ENCODE results near the gene STN1. TPM values are rescaled to one million over a fixed set of nuclear protein-coding genes. Genes with fewer than 3 reads are reported as not detected.

STN1 gene
- total RNA-seq, 2 donors from 2014 or later = 16.6 to 18.3 TPM

- no peak for DNase-seq
- no peak overlapping the region for H3K4me3 ChIP-seq
- H3K36me3 ChIP-seq = no peaks in the 10 kb centered on the region
- intact Hi-C loops (cut with DNase I) = no loop called here
- H3K27me3 ChIP-seq = no peaks in the 10 kb centered on the region
- H3K9ac ChIP-seq (ENCODE audit: low read depth in 2 of 2, low read length in 2 of 2) = no peak overlapping the region
- H3K4me1 ChIP-seq = no peaks in the 10 kb centered on the region
- no peaks in the 10 kb centered on the region for H3K9me3 ChIP-seq
- TF ChIP-seq, protein P1, sequence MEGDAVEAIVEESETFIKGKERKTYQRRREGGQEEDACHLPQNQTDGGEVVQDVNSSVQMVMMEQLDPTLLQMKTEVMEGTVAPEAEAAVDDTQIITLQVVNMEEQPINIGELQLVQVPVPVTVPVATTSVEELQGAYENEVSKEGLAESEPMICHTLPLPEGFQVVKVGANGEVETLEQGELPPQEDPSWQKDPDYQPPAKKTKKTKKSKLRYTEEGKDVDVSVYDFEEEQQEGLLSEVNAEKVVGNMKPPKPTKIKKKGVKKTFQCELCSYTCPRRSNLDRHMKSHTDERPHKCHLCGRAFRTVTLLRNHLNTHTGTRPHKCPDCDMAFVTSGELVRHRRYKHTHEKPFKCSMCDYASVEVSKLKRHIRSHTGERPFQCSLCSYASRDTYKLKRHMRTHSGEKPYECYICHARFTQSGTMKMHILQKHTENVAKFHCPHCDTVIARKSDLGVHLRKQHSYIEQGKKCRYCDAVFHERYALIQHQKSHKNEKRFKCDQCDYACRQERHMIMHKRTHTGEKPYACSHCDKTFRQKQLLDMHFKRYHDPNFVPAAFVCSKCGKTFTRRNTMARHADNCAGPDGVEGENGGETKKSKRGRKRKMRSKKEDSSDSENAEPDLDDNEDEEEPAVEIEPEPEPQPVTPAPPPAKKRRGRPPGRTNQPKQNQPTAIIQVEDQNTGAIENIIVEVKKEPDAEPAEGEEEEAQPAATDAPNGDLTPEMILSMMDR (IDR thresholded peaks at IDR 0.05) = no peak
- no peak overlapping the region for H3K27ac ChIP-seq
These were observed 30.0 kb upstream of the STN1 start for GRCh38 chr10:103947799-103948516.

- intact Hi-C loops (cut with DNase I) = no loop called here
- no peak for DNase-seq
- Histone ChIP-seq H3K27me3 (no peaks in the 10 kb centered on the region), H3K4me3 (no peak overlapping the region), H3K27ac (no peak overlapping the region), H3K9ac (ENCODE audit: low read depth in 2 of 2, low read length in 2 of 2) (no peak overlapping the region), H3K9me3 (no peaks in the 10 kb centered on the region), H3K4me1 (no peaks in the 10 kb centered on the region), H3K36me3 (no peaks in the 10 kb centered on the region)
- TF ChIP-seq, protein P1 (IDR thresholded peaks at IDR 0.05) = no peak
These were observed 24.9 kb upstream of the STN1 start for GRCh38 chr10:103942866-103943265.

DNA sequence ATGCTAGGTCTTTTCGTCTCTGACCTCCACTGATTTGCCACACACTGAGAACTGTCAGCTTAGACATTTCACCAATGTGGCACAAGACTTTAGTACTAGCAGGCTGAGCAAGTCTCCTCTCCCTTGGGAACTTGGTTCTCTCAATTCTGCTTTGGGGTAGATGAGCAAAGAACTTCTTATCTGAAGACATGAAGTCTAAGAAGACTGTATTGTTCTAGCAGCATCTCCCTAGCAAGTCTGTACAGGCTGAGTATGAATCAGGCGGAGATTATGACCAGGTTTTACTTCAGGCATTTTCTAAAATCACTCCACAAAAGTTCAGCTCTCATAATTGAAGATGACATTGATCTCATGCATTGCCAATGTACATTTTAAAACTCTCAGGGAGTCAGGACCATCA is 23.8 kb upstream of the STN1 start:
- no peaks in the 10 kb centered on the region for H3K36me3 ChIP-seq
- H3K27me3 ChIP-seq = no peaks in the 10 kb centered on the region
- H3K9ac ChIP-seq (ENCODE audit: low read depth in 2 of 2, low read length in 2 of 2) = no peak overlapping the region
- intact Hi-C loops (cut with DNase I) = no loop called here
- TF ChIP-seq, protein P1 (IDR thresholded peaks at IDR 0.05) = no peak
- DNase-seq = no peak
- no peak overlapping the region for H3K4me3 ChIP-seq
- no peak overlapping the region for H3K27ac ChIP-seq
- no peaks in the 10 kb centered on the region for H3K9me3 ChIP-seq
- no peaks in the 10 kb centered on the region for H3K4me1 ChIP-seq

DNA sequence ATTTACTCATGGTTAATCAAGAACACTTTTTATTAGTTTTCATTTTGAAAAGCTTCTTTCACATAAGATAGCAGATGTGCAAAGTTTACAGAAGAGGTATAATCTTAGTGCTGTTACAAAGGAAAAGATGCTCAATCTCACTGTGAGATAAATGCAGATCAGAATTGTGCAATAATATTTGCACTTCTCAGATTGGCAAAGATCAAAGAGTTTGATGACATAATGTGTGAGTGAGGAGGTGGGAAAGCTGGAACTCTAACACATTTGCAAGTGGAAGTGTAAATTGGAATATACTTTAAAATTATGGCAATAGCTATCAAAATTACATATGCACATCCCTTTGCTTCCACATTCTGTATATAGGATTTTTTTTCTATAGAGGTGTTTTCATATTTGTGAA is 21.5 kb upstream of the STN1 start:
- Histone ChIP-seq H3K9ac (ENCODE audit: low read depth in 2 of 2, low read length in 2 of 2) (no peak overlapping the region), H3K36me3 (no peaks in the 10 kb centered on the region), H3K4me3 (no peak overlapping the region), H3K4me1 (no peaks in the 10 kb centered on the region), H3K27me3 (no peaks in the 10 kb centered on the region), H3K9me3 (no peaks in the 10 kb centered on the region), H3K27ac (no peak overlapping the region)
- no peak for DNase-seq
- TF ChIP-seq, protein P1 (IDR thresholded peaks at IDR 0.05) = no peak
- intact Hi-C loops (cut with DNase I) = no loop called here

GRCh38 chr10:103936022-103936421 is 18.0 kb upstream of the STN1 start:
- no peaks in the 10 kb centered on the region for H3K27me3 ChIP-seq
- H3K9ac ChIP-seq (ENCODE audit: low read depth in 2 of 2, low read length in 2 of 2) = no peak overlapping the region
- H3K4me3 ChIP-seq = no peak overlapping the region
- intact Hi-C loops (cut with DNase I) = no loop called here
- H3K9me3 ChIP-seq = no peaks in the 10 kb centered on the region
- TF ChIP-seq, protein P1 (IDR thresholded peaks at IDR 0.05) = no peak
- no peaks in the 10 kb centered on the region for H3K36me3 ChIP-seq
- H3K4me1 ChIP-seq = no peaks in the 10 kb centered on the region
- DNase-seq = no peak
- no peak overlapping the region for H3K27ac ChIP-seq

Data from colonic mucosa (tissue), 4 donors.